Measurements from ENCODE around the gene PLCH2. TPM values are rescaled to one million over a fixed set of nuclear protein-coding genes. Genes with fewer than 3 reads are reported as not detected.
"Not testable (repeated sequence)": the region's sequence is repeated elsewhere in the genome, so short reads cannot be mapped to it uniquely, and the experiment has no call there.

Gene PLCH2
- total and polyA plus RNA-seq, 2 donors, result 7.0 to 13.4 TPM

DNA sequence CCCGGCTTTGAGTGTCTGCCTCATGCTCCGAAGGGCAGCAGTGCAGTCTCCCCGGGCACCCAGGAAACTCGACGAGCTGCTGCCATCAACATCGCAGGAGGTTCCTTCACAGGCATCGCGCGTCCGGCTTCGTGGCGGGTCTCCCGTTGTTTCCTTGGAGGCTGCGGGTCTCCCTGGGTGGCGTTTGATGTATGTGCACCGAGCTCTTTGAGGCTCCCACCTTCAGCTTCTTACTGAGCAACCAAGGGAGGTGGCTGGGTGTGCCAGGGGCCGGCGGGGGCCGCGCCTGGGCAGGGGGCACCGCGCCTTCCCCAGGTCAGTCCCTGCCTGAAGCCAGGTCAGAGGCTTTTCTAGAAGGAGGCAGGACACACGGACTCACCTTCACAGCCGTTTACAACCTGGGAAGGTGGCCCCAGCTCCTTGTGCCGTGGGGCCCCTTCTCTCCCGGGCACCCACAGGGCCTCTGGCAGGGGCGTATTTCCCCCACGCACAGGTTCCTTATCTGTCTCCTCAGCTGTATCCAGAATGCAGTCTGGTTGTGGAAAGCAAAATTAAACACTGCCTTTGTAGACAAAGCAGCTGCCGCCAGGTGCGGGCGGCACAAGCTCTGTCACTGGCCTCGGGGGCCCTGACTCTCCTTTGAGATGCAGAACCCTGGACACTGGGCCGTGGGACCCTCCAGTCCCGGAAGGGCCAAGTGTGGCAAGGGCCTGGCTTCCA, 42.0 kb upstream of the PLCH2 start:
- no peak for DNase-seq (ENCODE audit: extremely low spot score)
- Histone ChIP-seq H3K27ac (ENCODE audit: low read depth) (no peak overlapping the region), H3K4me1 (ENCODE audit: insufficient read depth) (no peaks in the 10 kb centered on the region), H3K4me3 (ENCODE audit: low read depth, low read length) (no peak overlapping the region), H3K36me3 (ENCODE audit: insufficient read depth) (no peaks in the 10 kb centered on the region)
- 66% methylated on average over 34 of the region's 34 CpGs for WGBS

DNA sequence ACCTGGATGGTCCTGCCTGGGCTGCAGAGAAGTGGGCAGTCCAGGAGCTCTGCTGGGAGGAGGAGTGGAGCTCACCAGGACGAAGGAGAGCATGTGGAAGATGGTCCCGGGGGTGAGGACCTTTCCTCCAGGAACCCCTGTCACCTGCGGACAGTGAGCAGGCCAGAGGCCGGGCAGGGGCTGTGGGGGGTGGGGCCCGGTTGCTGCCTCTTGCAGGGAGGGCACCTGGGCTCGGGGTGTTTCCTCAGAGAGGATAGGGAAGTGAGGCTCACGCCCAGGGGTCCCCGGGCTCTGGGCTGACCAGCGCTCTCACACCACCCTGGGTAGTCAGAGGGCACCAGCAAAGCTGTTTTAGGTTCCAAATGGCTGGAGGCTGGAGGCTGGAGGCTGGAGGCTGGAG, 41.0 kb upstream of the PLCH2 start:
- DNase-seq (ENCODE audit: extremely low spot score), result no peak
- H3K4me3 ChIP-seq (ENCODE audit: low read depth, low read length), result no peak overlapping the region
- 67% methylated on average over 9 of the region's 9 CpGs for WGBS
- H3K4me1 ChIP-seq (ENCODE audit: insufficient read depth), result no peaks in the 10 kb centered on the region
- H3K36me3 ChIP-seq (ENCODE audit: insufficient read depth), result no peaks in the 10 kb centered on the region
- no peak overlapping the region for H3K27ac ChIP-seq (ENCODE audit: low read depth)

DNA sequence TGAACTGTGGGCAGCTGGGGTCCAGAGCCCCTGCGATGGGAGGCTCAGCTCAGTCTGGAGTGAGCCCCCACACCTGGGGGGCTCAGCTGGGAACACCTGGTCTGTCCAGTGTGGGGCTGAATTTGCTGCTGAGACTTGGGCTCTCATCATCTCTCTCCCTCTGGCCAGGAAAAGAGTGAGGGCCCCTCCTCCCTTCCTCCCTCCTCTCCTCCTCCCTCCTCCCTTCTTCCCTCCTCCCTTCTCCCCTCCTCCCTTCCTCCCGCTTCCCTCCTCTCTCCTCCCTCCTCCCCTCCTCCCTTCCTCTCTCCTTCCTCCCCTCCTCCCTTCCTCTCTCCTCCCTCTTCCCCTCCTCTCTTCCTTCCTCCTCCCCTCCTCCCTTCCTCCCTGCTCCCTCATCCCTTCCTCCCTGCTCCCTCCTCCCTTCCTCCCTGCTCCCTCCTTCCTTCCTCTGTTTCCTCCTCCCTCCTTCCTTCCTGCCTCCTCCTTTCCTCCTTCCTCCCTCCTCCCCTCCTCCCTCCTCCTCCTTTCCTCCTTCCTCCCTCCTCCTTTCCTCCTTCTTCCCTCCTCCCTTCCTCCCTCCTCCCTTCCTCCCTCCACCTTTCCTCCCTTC, 40.2 kb upstream of the PLCH2 start:
- 69% methylated on average over 2 of the region's 2 CpGs for WGBS
- no peak for DNase-seq (ENCODE audit: extremely low spot score)

DNA sequence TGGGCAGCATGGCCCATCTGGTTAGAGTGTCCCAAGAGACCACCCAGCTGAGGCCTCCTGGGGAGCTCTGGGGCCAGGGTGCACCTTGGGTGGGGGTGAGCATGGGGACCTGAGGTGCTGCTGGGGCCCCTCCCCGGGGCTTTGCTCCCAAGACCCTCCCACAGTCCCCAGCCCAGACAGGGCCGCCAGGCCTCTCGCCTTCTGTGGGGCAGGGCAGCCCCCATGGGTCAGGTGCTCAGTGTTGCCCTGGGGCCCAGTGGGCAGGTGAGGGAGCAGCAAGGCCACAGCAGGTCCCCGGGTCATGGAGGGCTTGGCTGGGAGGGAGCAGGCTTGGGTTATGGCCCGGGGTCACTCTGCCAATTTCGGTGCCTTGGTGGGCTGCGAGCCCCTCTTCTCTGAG, 39.2 kb upstream of the PLCH2 start:
- H3K27ac ChIP-seq (ENCODE audit: low read depth), result no peak overlapping the region
- H3K36me3 ChIP-seq (ENCODE audit: insufficient read depth), result no peaks in the 10 kb centered on the region
- H3K4me3 ChIP-seq (ENCODE audit: low read depth, low read length), result no peak overlapping the region
- no peaks in the 10 kb centered on the region for H3K4me1 ChIP-seq (ENCODE audit: insufficient read depth)
- DNase-seq (ENCODE audit: extremely low spot score), result no peak
- 80% methylated on average over 7 of the region's 7 CpGs for WGBS

More for the DNA sequence above, 40.2 kb upstream of the PLCH2 start:
- H3K4me3 ChIP-seq (ENCODE audit: low read depth, low read length), result no peak overlapping the region
- no peaks in the 10 kb centered on the region for H3K36me3 ChIP-seq (ENCODE audit: insufficient read depth)
- H3K27ac ChIP-seq (ENCODE audit: low read depth), result no peak overlapping the region
- H3K4me1 ChIP-seq (ENCODE audit: insufficient read depth), result no peaks in the 10 kb centered on the region

DNA sequence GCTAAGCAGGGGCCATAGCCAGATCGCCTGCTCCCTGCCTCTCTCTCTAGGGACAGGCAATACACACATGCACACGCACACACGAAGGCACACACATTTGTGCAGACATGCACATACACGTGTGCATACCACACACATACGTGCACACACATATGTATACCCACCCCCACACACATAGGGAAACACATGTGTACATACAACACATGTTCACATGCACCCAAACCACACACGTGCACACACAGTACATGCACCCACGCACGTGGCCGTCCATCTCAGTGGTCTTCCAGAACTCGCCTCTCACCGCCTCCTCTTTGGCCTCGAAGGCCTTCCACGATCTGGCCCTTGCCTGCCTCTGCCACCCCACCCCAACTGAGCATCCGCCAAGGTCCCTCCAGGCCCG, 38.5 kb upstream of the PLCH2 start:
- DNase-seq (ENCODE audit: extremely low spot score), result no peak
- no peak overlapping the region for H3K27ac ChIP-seq (ENCODE audit: low read depth)
- no peaks in the 10 kb centered on the region for H3K36me3 ChIP-seq (ENCODE audit: insufficient read depth)
- H3K4me1 ChIP-seq (ENCODE audit: insufficient read depth), result no peaks in the 10 kb centered on the region
- no peak overlapping the region for H3K4me3 ChIP-seq (ENCODE audit: low read depth, low read length)
- 84% methylated on average over 15 of the region's 15 CpGs for WGBS

DNA sequence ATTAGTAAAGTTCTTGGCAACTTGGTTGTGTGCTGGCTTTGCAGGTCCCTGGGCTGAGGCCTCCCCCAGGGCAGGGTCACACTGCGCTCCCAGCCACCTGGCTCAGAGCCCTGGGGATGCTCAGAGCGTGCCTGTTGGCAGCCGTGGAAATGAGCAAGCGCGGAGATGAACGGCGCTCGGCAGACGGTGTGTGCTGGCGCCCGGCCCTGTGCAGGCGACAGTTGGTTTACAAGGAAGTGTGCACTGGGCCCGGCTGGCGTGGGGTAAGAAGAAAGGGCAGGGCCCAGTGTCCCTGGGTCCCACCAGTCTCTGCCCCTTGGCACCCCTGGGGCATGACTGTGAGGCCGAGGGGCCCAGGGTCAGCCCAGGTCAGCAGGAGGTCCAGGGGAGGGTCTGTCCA, 38.1 kb upstream of the PLCH2 start:
- H3K27ac ChIP-seq (ENCODE audit: low read depth), result no peak overlapping the region

DNA sequence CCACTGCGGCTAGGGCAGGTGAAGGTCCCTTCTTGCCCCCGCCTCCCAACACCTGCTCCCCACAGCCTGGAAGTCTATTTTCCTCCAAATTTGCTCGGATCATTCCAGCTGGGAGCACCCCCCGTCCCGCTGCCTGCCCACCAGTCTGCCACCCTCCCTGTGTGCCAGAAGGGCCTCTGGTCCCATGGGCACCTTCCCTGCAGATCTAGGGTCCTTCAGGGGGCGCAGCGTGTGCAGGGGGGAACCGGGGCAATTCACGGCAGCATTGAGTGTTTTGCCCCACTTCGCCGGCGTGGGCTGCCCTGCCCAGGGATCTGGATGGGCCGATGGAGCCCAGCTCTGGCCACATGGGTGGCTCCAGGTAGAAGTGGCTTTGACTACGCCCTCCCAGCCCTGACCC, 37.4 kb upstream of the PLCH2 start:
- H3K27ac ChIP-seq (ENCODE audit: low read depth), result no peak overlapping the region

More for the DNA sequence above, 38.1 kb upstream of the PLCH2 start:
- H3K4me1 ChIP-seq (ENCODE audit: insufficient read depth), result no peaks in the 10 kb centered on the region
- DNase-seq (ENCODE audit: extremely low spot score), result no peak
- no peak overlapping the region for H3K4me3 ChIP-seq (ENCODE audit: low read depth, low read length)
- WGBS, result 50% methylated on average over 15 of the region's 15 CpGs
- no peaks in the 10 kb centered on the region for H3K36me3 ChIP-seq (ENCODE audit: insufficient read depth)

DNA sequence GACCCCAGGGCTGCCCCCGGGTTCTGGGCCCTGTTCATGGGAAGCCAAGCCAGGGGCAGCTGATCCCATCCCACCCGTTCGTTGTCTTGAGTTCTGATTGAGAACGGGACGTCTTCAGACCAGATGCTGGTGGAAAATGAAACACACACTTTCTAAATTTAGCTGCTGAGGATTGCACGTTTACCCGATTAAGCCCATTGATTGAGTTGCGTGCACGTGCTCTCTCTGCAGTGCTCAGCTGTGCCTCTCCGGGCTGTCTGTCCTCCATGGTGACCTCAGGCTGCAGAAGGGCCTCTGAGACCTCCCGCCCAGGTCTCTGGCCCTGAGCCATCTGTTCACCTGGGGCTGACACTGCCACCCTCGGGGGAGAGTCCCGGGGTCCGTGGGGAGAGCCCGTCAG, 36.7 kb upstream of the PLCH2 start:
- DNase-seq (ENCODE audit: extremely low spot score), result no peak
- Histone ChIP-seq H3K27ac (ENCODE audit: low read depth) (no peak overlapping the region), H3K36me3 (ENCODE audit: insufficient read depth) (no peaks in the 10 kb centered on the region), H3K4me1 (ENCODE audit: insufficient read depth) (no peaks in the 10 kb centered on the region), H3K4me3 (ENCODE audit: low read depth, low read length) (no peak overlapping the region)
- WGBS, result 70% methylated on average over 15 of the region's 15 CpGs

More for the DNA sequence above, 37.4 kb upstream of the PLCH2 start:
- no peaks in the 10 kb centered on the region for H3K36me3 ChIP-seq (ENCODE audit: insufficient read depth)
- WGBS, result 89% methylated on average over 14 of the region's 14 CpGs
- H3K4me1 ChIP-seq (ENCODE audit: insufficient read depth), result no peaks in the 10 kb centered on the region
- no peak overlapping the region for H3K4me3 ChIP-seq (ENCODE audit: low read depth, low read length)
- DNase-seq (ENCODE audit: extremely low spot score), result no peak

DNA sequence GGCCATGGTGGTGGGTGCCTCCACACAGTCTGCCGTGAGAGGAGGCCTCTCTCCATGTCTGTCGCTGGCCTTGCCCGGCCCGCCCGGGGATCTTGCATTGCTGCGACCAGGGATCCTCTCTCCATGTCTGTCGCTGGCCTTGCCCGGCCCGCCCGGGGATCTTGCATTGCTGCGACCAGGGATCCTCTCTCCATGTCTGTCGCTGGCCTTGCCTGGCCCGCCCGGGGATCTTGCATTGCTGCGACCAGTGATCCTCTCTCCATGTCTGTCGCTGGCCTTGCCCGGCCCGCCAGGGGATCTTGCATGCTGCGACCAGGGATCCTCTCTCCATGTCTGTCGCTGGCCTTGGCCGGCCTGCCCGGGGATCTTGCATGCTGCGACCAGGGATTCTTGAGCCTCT, 35.7 kb upstream of the PLCH2 start:
- not testable (repeated sequence) for H3K27ac ChIP-seq (ENCODE audit: low read depth); H3K36me3 ChIP-seq (ENCODE audit: insufficient read depth); DNase-seq (ENCODE audit: extremely low spot score); H3K4me1 ChIP-seq (ENCODE audit: insufficient read depth); H3K4me3 ChIP-seq (ENCODE audit: low read depth, low read length)
- 91% methylated on average over 23 of the region's 23 CpGs for WGBS

DNA sequence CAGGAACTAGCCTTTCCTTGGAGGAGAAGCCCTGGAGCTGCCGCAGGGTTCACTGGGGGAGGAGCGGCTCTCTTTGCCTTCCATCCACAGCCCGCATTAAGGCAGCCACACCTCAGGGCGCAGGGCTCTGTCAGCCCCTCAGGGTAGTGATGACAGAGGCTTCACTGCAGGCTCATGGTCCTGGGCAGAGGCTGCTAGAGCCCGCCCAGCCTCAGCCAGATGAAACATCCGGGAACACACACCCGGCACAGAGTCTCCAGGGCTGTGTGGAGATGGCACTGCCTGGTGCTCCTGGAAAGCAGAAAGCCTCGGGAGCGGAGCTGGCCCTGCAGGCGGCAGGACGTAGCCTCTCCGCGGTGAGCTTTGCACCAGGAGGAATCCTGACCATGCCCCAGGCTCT, 34.3 kb upstream of the PLCH2 start:
- 57% methylated on average over 13 of the region's 13 CpGs for WGBS
- no peaks in the 10 kb centered on the region for H3K4me1 ChIP-seq (ENCODE audit: insufficient read depth)
- no peaks in the 10 kb centered on the region for H3K36me3 ChIP-seq (ENCODE audit: insufficient read depth)
- H3K4me3 ChIP-seq (ENCODE audit: low read depth, low read length), result no peak overlapping the region
- H3K27ac ChIP-seq (ENCODE audit: low read depth), result no peak overlapping the region
- no peak for DNase-seq (ENCODE audit: extremely low spot score)

DNA sequence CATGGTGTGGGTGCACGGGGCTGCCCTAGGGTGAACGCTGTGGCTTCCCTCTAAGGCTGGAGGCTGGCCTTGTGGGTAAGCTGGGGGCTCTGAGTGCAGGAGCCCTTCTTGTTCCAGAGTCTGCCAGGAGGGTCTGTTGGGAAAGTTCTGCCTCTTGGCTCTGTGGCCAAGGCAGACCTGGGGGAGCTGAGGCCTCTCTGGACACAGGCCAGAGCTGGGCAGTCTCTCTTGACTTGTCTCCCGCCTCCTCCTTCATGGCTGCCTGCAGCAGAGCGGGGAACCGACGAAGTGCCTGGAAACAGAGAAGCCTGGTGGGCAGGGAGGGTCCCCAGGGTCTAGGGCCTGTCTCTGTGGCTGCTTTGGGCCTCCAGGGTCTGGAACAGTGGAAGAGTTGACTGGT, 33.4 kb upstream of the PLCH2 start:
- no peak for DNase-seq (ENCODE audit: extremely low spot score)
- 40% methylated on average over 6 of the region's 6 CpGs for WGBS
- Histone ChIP-seq H3K4me3 (ENCODE audit: low read depth, low read length) (no peak overlapping the region), H3K36me3 (ENCODE audit: insufficient read depth) (no peaks in the 10 kb centered on the region), H3K27ac (ENCODE audit: low read depth) (no peak overlapping the region), H3K4me1 (ENCODE audit: insufficient read depth) (no peaks in the 10 kb centered on the region)

DNA sequence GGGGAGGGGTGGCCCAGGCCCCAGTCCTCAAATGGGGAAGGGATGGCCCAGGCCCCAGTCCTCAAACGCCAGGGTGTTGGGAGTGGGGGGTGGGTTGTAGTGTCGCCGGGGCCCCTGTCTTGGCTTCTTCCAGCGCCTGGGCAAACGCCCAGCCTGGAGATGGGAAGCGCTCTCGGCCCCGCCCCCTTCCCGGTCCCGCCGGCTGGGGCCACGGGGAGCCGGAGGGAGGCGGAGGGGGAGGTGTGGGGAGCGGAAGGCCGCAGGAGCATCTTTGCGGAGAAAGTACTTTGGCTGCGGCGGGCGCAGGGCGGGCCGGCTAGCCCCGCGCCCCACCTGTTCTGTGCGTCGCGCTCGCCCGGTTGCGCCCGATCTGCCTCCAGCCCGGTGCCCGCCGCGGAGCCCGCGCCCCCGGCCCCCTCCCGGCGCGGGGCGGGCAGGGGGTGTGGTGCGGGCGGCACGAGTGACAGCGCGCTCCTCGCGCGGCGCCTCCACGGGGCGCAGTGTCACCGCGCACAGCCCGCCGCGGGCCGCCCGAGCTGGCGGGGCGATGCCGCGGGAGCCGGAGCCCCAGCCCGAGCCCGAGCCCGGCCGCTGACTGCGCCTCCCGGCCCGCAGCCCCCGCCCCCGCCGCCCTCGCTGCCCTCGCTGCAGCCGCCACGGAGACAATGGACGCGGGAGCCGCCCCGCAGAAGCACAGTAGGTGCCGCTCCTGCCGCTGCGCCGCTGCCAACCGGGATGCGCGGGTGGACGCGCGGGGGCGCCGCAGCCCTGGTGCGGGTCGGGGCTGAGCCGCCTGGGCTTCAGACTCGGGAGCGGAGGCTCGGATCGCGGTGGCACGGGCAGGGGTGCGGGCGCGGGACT, 32.6 kb upstream of the PLCH2 start:
- 5% methylated on average over 106 of the region's 107 CpGs for WGBS
- H3K36me3 ChIP-seq (ENCODE audit: insufficient read depth), result no peaks in the 10 kb centered on the region
- H3K4me1 ChIP-seq (ENCODE audit: insufficient read depth), result no peaks in the 10 kb centered on the region
- H3K27ac ChIP-seq (ENCODE audit: low read depth), result no peak overlapping the region
- DNase-seq (ENCODE audit: extremely low spot score), result no peak
- H3K4me3 ChIP-seq (ENCODE audit: low read depth, low read length), result no peak overlapping the region

DNA sequence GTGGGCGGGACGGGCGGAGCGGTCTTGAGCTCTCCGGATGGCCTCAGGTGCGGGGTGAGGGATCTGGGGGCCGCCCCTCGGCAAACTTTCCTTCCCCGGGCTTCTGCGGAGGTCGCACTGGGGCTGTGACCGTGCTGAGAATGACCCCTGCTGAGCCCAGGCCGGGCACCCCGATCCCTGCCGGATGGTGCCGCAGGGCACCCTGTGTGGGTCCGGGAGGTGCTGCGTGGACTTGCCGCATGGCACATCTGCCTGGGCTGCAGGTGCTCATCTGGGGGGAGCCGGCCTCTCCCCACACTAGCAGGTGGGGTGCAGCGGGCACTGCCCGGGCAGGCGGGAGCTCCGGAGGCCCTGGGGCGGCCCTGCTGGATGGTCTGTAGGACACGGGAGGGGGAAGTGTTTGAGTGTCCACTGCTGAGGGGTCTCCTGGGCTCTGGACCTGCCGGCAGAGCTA, 31.9 kb upstream of the PLCH2 start:
- Histone ChIP-seq H3K4me1 (ENCODE audit: insufficient read depth) (no peaks in the 10 kb centered on the region), H3K27ac (ENCODE audit: low read depth) (no peak overlapping the region), H3K4me3 (ENCODE audit: low read depth, low read length) (no peak overlapping the region), H3K36me3 (ENCODE audit: insufficient read depth) (no peaks in the 10 kb centered on the region)
- WGBS, result 40% methylated on average over 27 of the region's 27 CpGs
- DNase-seq (ENCODE audit: extremely low spot score), result no peak

Data from urinary bladder (tissue), 4 donors.